Measurements from ENCODE around the gene KCNIP4. TPM values are rescaled to one million over a fixed set of nuclear protein-coding genes. Genes with fewer than 3 reads are reported as not detected.

The KCNIP4 gene
- total RNA-seq, 1 experiment from 2014 or later = not detected

DNA sequence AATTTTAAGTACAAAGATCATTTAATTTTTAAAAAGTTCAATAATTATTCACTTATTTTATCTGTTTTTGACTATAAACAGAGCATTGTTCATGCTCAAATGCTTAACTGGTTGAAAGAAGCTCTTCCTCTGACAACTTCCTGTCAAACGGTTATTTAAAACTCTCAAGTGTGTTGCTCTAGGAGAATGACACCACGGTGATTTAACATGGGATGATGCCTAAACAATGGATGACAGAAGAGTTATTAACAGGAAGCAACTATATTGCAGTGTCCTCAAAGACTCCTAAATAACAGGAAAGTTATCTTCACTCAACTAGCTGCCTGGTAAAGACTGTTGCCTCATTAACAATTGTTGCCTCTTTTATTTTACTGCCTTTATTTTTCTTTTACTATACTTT is 738.7 kb downstream of the KCNIP4 start:
- Histone ChIP-seq H4K20me1 (ENCODE audit: insufficient read depth) (no peaks in the 10 kb centered on the region), H3F3A (ENCODE audit: insufficient read depth, low read depth) (no peaks in the 10 kb centered on the region), H3K4me3 (no peak overlapping the region), H3K9me3 (ENCODE audit: insufficient read depth, low read depth) (no peaks in the 10 kb centered on the region), H3K36me3 (ENCODE audit: low read depth) (no peaks in the 10 kb centered on the region), H3K79me2 (ENCODE audit: low read depth) (no peaks in the 10 kb centered on the region), H3K27me3 (ENCODE audit: insufficient read depth, low read depth) (no peaks in the 10 kb centered on the region), H3K27ac (no peak overlapping the region), H3K4me2 (no peak overlapping the region), H3K9me2 (ENCODE audit: insufficient read depth) (no peaks in the 10 kb centered on the region), H2AFZ (no peak overlapping the region), H3K4me1 (replicated peaks; ENCODE audit: insufficient read depth) (no peaks in the 10 kb centered on the region)
- intact Hi-C loops (cut with micrococcal nuclease; ENCODE audit: unreplicated experiment) = no loop called here
- TF ChIP-seq, protein P1, sequence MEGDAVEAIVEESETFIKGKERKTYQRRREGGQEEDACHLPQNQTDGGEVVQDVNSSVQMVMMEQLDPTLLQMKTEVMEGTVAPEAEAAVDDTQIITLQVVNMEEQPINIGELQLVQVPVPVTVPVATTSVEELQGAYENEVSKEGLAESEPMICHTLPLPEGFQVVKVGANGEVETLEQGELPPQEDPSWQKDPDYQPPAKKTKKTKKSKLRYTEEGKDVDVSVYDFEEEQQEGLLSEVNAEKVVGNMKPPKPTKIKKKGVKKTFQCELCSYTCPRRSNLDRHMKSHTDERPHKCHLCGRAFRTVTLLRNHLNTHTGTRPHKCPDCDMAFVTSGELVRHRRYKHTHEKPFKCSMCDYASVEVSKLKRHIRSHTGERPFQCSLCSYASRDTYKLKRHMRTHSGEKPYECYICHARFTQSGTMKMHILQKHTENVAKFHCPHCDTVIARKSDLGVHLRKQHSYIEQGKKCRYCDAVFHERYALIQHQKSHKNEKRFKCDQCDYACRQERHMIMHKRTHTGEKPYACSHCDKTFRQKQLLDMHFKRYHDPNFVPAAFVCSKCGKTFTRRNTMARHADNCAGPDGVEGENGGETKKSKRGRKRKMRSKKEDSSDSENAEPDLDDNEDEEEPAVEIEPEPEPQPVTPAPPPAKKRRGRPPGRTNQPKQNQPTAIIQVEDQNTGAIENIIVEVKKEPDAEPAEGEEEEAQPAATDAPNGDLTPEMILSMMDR (conservative IDR thresholded peaks at IDR 0.05) = no peak
- no peak for TF ChIP-seq EZH2 (IDR thresholded peaks at IDR 0.05; ENCODE audit: low read depth)
- no peak for DNase-seq
- BruUV-seq (replicated peaks) = no TSS peak
- ChIA-PET POLR2A (ENCODE audit: unreplicated experiment) (no interaction called here), CTCF (no interaction called here)

DNA sequence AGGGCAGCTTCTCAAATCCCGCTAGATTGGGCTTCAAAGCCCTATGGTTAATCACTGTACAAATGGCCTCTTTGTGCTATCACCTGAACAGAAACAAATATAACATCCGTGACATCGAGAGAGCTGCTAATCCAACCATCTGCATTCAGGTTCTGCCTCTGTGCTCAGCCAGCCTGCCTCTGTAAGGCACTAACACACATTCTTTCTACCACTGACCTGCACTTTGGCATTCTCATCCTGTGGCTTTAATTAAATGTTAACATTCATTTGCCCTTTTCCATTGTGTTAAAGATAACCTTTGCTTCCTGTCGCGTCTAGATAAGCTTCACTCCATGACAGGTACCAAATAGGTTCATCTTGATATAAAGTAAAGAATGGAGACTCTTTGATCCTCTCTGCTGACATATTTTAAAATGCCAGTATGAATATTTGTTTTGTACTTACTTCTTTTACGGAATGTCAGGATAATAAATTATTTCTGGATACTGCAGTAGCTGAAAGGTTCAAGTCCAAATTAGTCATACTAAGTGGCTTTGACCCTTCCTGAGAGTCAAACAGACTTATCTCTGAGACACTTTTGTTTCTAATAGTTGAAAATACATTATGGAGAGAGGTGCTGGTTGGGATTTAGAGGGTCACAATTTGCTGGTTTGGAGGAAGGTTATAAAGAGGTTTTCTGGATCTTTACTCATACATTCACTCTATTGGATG is 742.6 kb downstream of the KCNIP4 start:
- H4K20me1 ChIP-seq (ENCODE audit: insufficient read depth) = no peaks in the 10 kb centered on the region
- TF ChIP-seq, protein P1 (conservative IDR thresholded peaks at IDR 0.05) = no peak
- no peak for TF ChIP-seq EZH2 (IDR thresholded peaks at IDR 0.05; ENCODE audit: low read depth)
- no TSS peak for BruUV-seq (replicated peaks)
- H3K4me3 ChIP-seq = no peak overlapping the region
- no peaks in the 10 kb centered on the region for H3K27me3 ChIP-seq (ENCODE audit: insufficient read depth, low read depth)
- no peaks in the 10 kb centered on the region for H3K4me1 ChIP-seq (replicated peaks; ENCODE audit: insufficient read depth)
- no peaks in the 10 kb centered on the region for H3K79me2 ChIP-seq (ENCODE audit: low read depth)
- no peak overlapping the region for H2AFZ ChIP-seq
- H3K27ac ChIP-seq = no peak overlapping the region
- CTCF ChIA-PET = no interaction called here
- no peak overlapping the region for H3K4me2 ChIP-seq
- H3K36me3 ChIP-seq (ENCODE audit: low read depth) = no peaks in the 10 kb centered on the region
- intact Hi-C loops (cut with micrococcal nuclease; ENCODE audit: unreplicated experiment) = no loop called here
- no peak for DNase-seq
- H3K9me3 ChIP-seq (ENCODE audit: insufficient read depth, low read depth) = no peaks in the 10 kb centered on the region
- no peaks in the 10 kb centered on the region for H3F3A ChIP-seq (ENCODE audit: insufficient read depth, low read depth)
- POLR2A ChIA-PET (ENCODE audit: unreplicated experiment) = no interaction called here
- no peaks in the 10 kb centered on the region for H3K9me2 ChIP-seq (ENCODE audit: insufficient read depth)

DNA sequence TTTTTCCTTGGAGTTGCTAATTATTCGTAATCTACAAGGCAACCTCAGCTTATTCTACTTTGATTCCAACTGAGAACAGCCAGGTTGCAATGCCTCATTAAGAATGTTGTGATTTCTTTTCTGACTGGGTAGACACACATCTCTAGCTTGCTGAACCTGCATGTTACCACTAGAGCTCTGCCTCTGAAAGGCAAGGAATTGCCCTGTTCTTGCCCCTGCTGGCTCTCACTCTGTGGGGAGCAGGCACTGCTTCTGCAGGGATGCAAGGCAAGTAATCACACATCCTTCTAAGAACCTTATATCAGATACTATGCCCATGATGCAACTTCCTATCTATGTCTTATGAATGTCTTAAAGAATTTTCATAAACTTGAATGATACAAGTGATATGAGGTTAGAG is 745.2 kb downstream of the KCNIP4 start:
- H3K79me2 ChIP-seq (ENCODE audit: low read depth) = no peaks in the 10 kb centered on the region
- H3F3A ChIP-seq (ENCODE audit: insufficient read depth, low read depth) = no peaks in the 10 kb centered on the region
- no peak for TF ChIP-seq EZH2 (IDR thresholded peaks at IDR 0.05; ENCODE audit: low read depth)
- TF ChIP-seq, protein P1 (conservative IDR thresholded peaks at IDR 0.05) = no peak
- no peaks in the 10 kb centered on the region for H3K4me1 ChIP-seq (replicated peaks; ENCODE audit: insufficient read depth)
- H3K4me2 ChIP-seq = no peak overlapping the region
- no peaks in the 10 kb centered on the region for H4K20me1 ChIP-seq (ENCODE audit: insufficient read depth)
- H3K4me3 ChIP-seq = no peak overlapping the region
- H3K27me3 ChIP-seq (ENCODE audit: insufficient read depth, low read depth) = no peaks in the 10 kb centered on the region
- intact Hi-C loops (cut with micrococcal nuclease; ENCODE audit: unreplicated experiment) = no loop called here
- BruUV-seq (replicated peaks) = no TSS peak
- H3K9me2 ChIP-seq (ENCODE audit: insufficient read depth) = no peaks in the 10 kb centered on the region
- ChIA-PET POLR2A (ENCODE audit: unreplicated experiment) (no interaction called here), CTCF (no interaction called here)
- DNase-seq = no peak
- no peak overlapping the region for H3K27ac ChIP-seq
- H3K36me3 ChIP-seq (ENCODE audit: low read depth) = no peaks in the 10 kb centered on the region
- no peaks in the 10 kb centered on the region for H3K9me3 ChIP-seq (ENCODE audit: insufficient read depth, low read depth)
- no peak overlapping the region for H2AFZ ChIP-seq
